GM21825 (cell line): ENCODE results near the gene NFS1.

Experiments
- ATAC-seq: cut with Tn5 transposase; IDR thresholded peaks from one replicate; pipeline ENCODE4 v1.9.1; 2021; ENCODE audit warnings: mild to moderate bottlenecking, moderate library complexity; ENCODE audit not compliant: unreplicated experiment

The NFS1 gene

DNA sequence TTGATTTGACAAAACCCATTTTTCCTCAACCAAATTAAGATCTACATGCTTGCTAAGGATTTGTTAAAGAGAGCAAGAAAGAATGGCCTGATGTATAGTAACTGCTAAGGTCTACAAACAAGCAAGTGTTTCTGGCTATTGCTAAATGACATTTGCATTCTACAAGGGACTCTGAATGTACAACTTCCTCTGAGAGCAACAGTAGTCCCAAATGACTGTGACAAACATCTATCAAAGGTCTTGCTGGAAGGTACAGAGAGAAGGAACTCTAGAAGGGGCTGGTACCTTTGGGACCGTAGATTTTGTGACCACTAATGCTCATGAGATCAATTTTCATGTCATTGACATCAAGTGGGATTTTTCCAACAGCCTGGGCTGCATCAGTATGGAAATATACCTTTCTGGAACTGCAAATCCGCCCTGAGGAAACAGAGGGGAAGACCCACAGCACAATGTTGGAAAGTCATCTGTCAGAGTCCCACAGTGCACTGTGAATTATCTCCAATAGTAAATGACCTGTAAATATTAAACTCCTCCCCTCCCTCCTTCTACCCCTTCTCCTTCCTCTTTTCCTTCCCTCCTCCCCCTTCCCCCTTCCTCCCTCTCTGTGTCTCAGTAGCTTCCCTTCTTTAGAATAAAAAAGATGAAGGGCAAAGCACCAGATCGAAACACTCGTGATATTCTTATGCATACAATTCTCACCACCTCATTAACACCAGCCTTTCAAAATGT is 18.5 kb downstream of the NFS1 start:
- ATAC-seq = no peak

GRCh38 chr20:35674921-35675320 is 24.2 kb downstream of the NFS1 start:
- ATAC-seq = no peak

GRCh38 chr20:35673884-35674283 is 25.3 kb downstream of the NFS1 start:
- ATAC-seq = no peak

DNA sequence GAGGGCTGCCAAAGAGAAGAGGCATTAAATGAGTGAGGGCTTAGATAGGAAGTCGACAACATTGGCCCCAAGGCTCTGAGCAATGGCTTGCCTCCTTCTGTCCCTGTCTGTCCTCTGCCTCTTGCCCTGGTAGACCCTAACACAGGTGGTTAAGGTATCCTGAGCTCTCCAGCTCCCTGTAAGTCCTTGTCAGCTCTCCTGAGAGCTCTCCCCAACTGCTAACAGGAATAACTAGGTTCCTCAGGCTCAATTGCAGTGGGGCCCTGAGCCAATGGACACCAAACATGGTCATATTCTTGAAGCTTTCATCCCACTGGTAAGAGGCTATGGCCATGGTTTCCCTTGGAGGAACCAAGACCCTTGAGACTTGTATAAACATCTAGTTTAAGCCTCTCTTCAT is 29.5 kb downstream of the NFS1 start:
- no peak for ATAC-seq

- ATAC-seq = no peak
Observed at GRCh38 chr20:35669221-35669620, 29.9 kb downstream of the NFS1 start.

GRCh38 chr20:35665949-35666288 is 33.2 kb downstream of the NFS1 start:
- no peak for ATAC-seq

DNA sequence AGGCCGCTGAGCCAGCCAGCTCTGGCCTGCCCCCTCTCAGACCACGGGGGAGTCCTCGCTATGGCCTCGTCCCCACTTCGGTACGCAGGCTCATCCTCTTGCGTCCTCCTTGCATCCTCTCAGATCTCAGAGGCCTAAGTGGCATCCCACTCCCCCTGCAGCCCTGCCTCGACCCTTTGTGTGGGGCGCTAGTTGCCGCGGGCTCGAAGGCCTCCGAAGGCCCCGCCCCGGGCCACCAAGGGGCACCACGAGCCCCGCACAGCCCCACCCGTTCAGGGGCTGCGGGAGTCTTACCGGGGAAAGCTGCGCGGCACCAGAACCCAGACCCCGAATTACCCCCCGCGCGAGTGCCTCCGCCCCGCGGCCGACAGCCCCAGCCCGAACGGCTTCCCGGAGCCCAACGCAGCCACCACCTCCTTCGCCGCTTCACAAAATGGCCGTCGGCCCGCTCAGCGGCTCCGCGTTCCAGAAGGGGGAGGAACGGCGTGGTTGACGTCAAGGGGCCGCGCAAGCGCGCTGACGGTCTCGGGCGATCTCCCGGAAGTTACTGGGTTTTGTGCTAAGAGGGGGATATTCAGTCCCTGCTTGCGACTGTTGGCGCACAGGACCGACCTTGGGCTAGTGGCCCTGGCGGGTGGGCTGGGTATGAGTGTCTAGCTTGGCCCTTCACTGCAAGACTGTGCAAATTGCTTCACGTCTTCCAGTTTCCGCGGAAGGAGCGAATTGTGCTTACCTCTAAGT is 34.5 kb downstream of the NFS1 start, which contains the start of the genes CPNE1 and RBM12:
Gene CPNE1, minus strand, starts transcription at position 435 of the 741 bp plus-strand sequence. CDS start 31,977 bp downstream, outside the sequence.
Gene RBM12, minus strand, starts transcription at position 435 of the 741 bp plus-strand sequence. CDS start 9,578 bp downstream, outside the sequence.
- ATAC-seq = peak; percentile 73

DNA sequence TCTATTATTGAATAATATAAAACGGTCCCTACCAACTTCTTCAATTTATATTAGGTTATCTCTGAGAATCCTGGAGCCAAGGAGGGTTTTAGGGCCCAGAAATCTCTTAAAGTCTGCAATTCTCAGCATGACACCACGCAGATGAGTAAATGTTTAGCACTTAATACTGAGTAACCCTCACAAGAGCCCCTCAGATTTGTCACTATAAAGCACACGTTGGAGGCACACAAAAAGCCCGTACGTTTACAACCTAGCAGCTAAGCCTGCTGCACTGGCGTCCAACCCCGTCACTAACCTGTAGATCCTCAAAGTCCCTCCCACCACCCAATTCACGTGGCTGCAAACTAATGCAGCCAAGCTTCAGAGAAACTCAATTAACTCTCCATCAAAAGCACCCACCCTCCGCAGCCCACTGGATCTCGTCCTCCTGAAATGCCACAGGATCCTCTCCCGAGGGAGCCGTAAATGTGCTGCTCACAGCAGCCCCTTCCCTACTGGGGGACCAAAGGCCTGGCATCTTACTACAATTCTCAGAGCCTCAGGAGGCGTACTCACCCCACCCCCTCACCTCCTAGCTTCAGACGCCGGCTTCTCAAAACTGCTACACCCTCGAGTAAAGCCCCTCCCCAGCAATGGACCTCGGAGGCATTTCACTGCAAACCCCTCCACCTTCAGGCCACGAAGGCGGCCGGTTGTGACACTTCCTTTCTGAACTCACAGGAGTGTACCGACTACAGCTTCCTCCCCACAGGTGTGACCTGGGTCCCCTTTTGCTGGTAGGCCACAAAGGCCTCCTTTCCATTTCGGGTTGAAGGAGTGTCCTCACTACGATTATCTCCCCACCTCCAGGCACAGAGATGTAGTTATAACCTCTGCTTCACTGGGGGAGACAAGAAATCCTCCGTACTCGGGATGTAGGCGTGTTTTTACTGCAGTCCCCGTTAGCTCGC is 35.4 kb downstream of the NFS1 start:
- peak; percentile 26 for ATAC-seq

GRCh38 chr20:35662551-35662950 is 36.6 kb downstream of the NFS1 start:
- no peak for ATAC-seq

DNA sequence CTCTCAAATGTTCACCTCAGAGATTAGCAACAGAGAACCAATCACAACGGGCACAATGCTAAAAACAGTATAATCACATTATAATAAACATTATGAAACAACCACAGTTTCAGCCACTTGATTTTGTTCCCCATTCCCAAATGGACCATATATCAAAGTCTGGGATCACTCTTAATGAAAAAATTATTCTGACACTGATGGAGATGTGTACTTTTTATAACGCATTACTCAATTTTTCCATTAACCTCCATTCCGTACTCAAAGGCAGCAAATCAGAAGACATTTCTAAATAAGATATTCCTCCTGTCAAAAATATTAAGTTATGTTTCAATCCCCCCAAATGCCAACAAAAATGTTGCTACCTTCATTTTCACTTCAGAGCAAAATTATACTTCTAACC is 37.2 kb downstream of the NFS1 start:
- ATAC-seq = no peak

- no peak for ATAC-seq
Observed at GRCh38 chr20:35661053-35661452, 38.1 kb downstream of the NFS1 start.

GRCh38 chr20:35660122-35660937 is 38.8 kb downstream of the NFS1 start:
- no peak for ATAC-seq

GRCh38 chr20:35657271-35657670 is 41.9 kb downstream of the NFS1 start:
- no peak for ATAC-seq

DNA sequence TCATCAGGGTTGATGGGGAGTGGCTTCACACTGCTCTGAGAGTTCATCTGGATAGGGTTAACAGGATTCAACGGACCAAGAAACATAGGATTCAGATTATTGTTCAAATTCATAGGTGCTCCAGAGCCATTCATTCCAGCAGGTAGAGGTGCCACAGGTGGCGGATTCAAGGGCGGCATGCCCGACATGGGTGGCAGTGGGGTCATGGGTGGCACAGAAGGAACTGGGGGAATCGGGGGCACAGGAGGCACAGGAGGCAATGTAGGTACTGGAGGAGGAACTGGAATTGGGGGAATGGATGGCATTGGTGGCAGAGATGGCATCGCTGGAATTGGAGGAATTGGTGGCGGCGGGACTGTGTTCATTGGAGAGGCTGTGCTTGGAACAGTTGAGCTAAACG is 44.7 kb downstream of the NFS1 start:
- no peak for ATAC-seq

DNA sequence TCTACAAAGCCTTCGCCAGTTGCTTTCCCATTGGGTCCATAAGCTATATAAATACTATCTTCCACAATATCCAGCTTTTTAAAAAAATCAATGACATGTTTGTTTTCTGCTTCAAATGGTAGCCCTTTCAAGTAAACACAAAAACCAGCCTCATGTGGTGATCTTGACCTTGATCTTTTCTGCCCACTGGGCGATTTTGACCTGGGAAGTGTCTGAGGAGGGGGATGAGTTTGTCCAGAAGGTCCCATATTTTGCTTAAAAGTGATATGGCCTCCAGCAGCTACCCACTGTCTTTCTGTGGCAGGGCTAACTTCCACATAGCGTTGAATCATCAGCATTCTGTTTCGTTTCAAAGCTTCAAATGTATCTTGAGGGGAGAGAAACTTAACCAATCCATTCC is 45.3 kb downstream of the NFS1 start:
- ATAC-seq = no peak

DNA sequence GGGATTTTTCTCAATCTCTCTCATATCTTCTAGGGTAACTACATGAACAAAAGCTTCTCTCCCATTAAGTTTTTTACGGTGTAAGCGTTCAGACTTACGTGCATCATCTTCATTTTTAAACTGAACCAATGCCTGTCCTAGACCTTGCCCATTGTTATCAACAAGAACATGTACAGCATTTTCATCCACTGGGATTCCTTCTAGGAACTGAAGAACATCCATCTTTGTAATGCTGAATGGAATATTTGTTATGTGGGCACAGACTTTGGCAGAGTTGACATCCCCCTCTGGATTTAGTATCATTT is 45.8 kb downstream of the NFS1 start:
- ATAC-seq = no peak

GRCh38 chr20:35652641-35653429 is 46.3 kb downstream of the NFS1 start:
- ATAC-seq = no peak

DNA sequence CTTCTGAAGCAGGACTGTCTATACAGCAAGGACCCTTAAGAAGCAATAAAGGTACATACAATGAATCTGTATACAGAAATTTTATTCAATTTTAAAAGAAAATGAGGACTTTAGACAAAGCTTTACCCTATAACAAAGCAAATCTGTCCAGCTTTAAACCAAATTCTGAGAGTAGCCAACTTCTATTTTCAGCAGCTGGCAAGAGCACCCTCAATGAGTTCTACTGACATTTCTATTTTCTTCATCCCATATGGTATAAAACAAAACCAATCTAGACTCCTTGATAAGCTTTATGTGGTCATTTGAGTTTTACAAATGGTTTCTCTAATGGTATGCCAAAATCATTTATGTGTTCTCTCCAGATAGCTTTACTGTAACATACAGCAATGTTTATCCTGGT is 47.2 kb downstream of the NFS1 start:
- ATAC-seq = no peak

- no peak for ATAC-seq
Observed at GRCh38 chr20:35650632-35651031, 48.5 kb downstream of the NFS1 start.

DNA sequence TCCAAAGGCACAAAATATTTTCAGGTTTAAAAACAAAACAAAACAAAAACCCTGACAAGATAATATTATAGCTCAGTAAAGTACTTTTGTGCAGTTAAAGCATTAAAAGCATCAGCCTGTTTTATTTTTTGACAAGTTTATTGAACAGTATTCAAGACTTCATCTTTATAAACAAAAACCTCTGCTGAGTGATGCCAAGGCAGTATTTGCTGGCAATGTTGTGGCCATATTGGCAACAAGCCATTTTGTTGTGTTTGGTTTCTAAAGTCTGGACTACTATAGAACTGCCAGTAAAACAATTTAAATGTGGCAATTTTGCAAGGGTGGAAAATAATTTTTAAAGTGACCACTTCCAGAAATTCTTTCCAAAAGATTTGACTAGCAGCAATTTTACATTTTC is 50.3 kb downstream of the NFS1 start:
- ATAC-seq = no peak
